GM18498 (cell line): ENCODE measurements around the gene SIMC1.
"Not testable (repeated sequence)": the region's sequence is repeated elsewhere in the genome, so short reads cannot be mapped to it uniquely, and the experiment has no call there.

Experiments
- ATAC-seq: cut with Tn5 transposase; IDR thresholded peaks from one replicate; pipeline ENCODE4 v1.9.1; 2021; ENCODE audit warnings: mild to moderate bottlenecking, moderate library complexity; ENCODE audit not compliant: unreplicated experiment

SIMC1 gene

GRCh38 chr5:176290057-176290840, 52.0 kb downstream of the SIMC1 start:
- not testable (repeated sequence) for ATAC-seq

- ATAC-seq = not testable (repeated sequence)
Observed at GRCh38 chr5:176305356-176305755, 67.1 kb downstream of the SIMC1 start.

- ATAC-seq = no peak
Observed at GRCh38 chr5:176317534-176318374, 79.5 kb downstream of the SIMC1 start.

GRCh38 chr5:176319827-176320554, 81.8 kb downstream of the SIMC1 start:
- no peak for ATAC-seq

- no peak for ATAC-seq
Observed at GRCh38 chr5:176320577-176320976, 82.4 kb downstream of the SIMC1 start.

- ATAC-seq = no peak
Observed at GRCh38 chr5:176334031-176334770, 96.0 kb downstream of the SIMC1 start.

GRCh38 chr5:176337913-176338312, 99.7 kb downstream of the SIMC1 start:
- ATAC-seq = no peak

- ATAC-seq = no peak
Observed at GRCh38 chr5:176339304-176339703, 101.1 kb downstream of the SIMC1 start.

GRCh38 chr5:176341325-176342157, 103.3 kb downstream of the SIMC1 start:
- ATAC-seq = no peak

GRCh38 chr5:176342158-176342483, 103.9 kb downstream of the SIMC1 start:
- ATAC-seq = no peak

GRCh38 chr5:176342766-176343458, 104.7 kb downstream of the SIMC1 start:
- no peak for ATAC-seq

- no peak for ATAC-seq
Observed at GRCh38 chr5:176350416-176350815, 112.2 kb downstream of the SIMC1 start.

GRCh38 chr5:176352116-176352878, 114.1 kb downstream of the SIMC1 start:
- ATAC-seq = no peak

- ATAC-seq = no peak
Observed at GRCh38 chr5:176353533-176353932, 115.3 kb downstream of the SIMC1 start.

- no peak for ATAC-seq
Observed at GRCh38 chr5:176355400-176356178, 117.4 kb downstream of the SIMC1 start.

- no peak for ATAC-seq
Observed at GRCh38 chr5:176356179-176356566, 117.9 kb downstream of the SIMC1 start.

- ATAC-seq = no peak
Observed at GRCh38 chr5:176359658-176360057, 121.4 kb downstream of the SIMC1 start.

- no peak for ATAC-seq
Observed at GRCh38 chr5:176360894-176361436, 122.7 kb downstream of the SIMC1 start.
